Stomach smooth muscle (tissue), 2 donors: ENCODE measurements around the gene ITPR1.

Experiments
- H3K27ac ChIP-seq: one replicate; pipeline ENCODE4 v1.7.0; 2013; ENCODE audit warnings: mild to moderate bottlenecking, low read length, inconsistent platforms
- H3K27me3 ChIP-seq, 2 donors: one replicate each; pipeline ENCODE4 v1.7.0; 2013; ENCODE audit warnings: low read length in 2 of 2; ENCODE audit not compliant: insufficient read depth in 2 of 2, control insufficient read depth in 1 of 2
- H3K36me3 ChIP-seq, 2 donors: one replicate each; pipeline ENCODE4 v1.7.0; 2013; ENCODE audit warnings: low read length in 2 of 2; ENCODE audit not compliant: control insufficient read depth in 2 of 2, insufficient read depth in 2 of 2
- H3K4me1 ChIP-seq: one replicate; pipeline ENCODE4 v1.7.0; 2013; ENCODE audit warnings: low read length; ENCODE audit not compliant: control insufficient read depth, insufficient read depth
- H3K4me3 ChIP-seq, 2 donors: one replicate each; pipeline ENCODE4 v1.7.0; 2013; ENCODE audit warnings: low read length in 2 of 2
- H3K9ac ChIP-seq, 2 donors: one replicate each; pipeline ENCODE4 v1.7.0; 2013; ENCODE audit warnings: low read length in 2 of 2, mild to moderate bottlenecking in 1 of 2
- H3K9me3 ChIP-seq, 2 donors: one replicate each; pipeline ENCODE4 v1.7.0; 2013; ENCODE audit warnings: low read length in 2 of 2; ENCODE audit not compliant: control insufficient read depth in 2 of 2
- donor health status: healthy.
- donor health status: Pancreatic carcinoma.

Gene ITPR1

DNA sequence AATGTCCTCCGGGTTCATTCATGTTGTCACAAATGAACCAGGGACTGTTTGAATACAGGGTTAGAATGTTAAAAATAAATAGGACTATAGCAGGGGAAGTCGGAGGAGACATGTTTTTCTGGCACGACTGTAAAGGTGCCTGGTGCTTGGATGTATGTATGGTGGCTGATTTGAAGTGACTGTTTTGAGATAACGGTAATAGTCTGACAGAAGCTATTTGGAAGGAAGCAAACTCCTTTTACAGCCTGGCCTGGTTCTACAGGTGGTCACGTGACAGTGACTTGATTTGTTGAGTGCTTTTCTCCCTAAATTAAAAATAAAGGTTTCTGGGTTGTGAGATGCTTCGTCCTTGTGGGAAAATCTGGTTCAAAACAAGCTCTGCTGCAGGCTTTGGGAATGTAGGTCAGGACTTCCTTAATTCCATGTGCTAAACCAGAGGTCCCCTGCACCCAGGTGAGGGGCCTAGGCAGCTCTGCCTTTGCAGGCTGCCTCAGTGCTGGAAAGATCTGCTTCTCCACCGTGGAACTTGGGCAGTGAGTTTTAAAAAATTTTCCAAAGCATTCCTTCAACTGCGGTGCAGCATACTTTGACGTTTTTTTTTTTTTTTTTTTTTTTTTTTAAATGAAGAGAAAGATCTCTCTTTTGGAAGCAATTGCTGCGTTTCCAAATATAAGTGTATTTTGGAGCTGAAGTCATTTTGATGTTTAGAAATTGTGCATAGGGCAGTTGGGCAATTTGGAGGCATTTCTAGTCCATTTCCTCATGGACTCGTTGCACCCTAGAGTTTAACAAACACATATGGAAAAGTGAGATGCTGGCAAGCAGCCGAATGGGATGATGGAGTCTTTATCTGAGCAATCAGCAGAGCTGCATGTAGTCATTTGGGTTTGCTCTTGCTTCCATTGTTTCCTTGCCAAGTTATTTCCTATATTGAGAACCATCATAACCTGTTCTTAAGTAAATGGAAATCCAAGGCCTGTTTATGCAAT lies 30.9 kb downstream of the ITPR1 start:
- no peak overlapping the region for H3K27ac ChIP-seq

GRCh38 chr3:4525560-4526223 lies 32.5 kb downstream of the ITPR1 start:
- H3K27ac ChIP-seq = no peak overlapping the region
- H3K9ac ChIP-seq = no peak overlapping the region
- H3K9me3 ChIP-seq = no peaks in the 10 kb centered on the region
- H3K4me3 ChIP-seq = no peak overlapping the region
- no peaks in the 10 kb centered on the region for H3K27me3 ChIP-seq
- peaks cover 7% of the 10 kb centered on the region for H3K4me1 ChIP-seq
- no peaks in the 10 kb centered on the region for H3K36me3 ChIP-seq

More for the DNA sequence above, 30.9 kb downstream of the ITPR1 start:
- Histone ChIP-seq H3K36me3 (no peaks in the 10 kb centered on the region), H3K27me3 (no peaks in the 10 kb centered on the region), H3K4me1 (peaks cover 7% of the 10 kb centered on the region), H3K9me3 (no peaks in the 10 kb centered on the region), H3K4me3 (peak overlapping the region in 1 of 2 donors; percentile 44), H3K9ac (peak overlapping the region in 1 of 2 donors; percentile 13)

GRCh38 chr3:4528320-4528719 lies 35.2 kb downstream of the ITPR1 start:
- Histone ChIP-seq H3K27ac (no peak overlapping the region), H3K36me3 (no peaks in the 10 kb centered on the region), H3K4me3 (no peak overlapping the region), H3K9ac (no peak overlapping the region), H3K4me1 (peaks cover 12% of the 10 kb centered on the region), H3K9me3 (no peaks in the 10 kb centered on the region), H3K27me3 (no peaks in the 10 kb centered on the region)

GRCh38 chr3:4528819-4529600 lies 35.9 kb downstream of the ITPR1 start:
- H3K4me1 ChIP-seq = peaks cover 12% of the 10 kb centered on the region

GRCh38 chr3:4529876-4530588 lies 36.9 kb downstream of the ITPR1 start:
- Histone ChIP-seq H3K27me3 (no peaks in the 10 kb centered on the region), H3K27ac (no peak overlapping the region), H3K9ac (no peak overlapping the region), H3K4me3 (no peak overlapping the region), H3K4me1 (peaks cover 16% of the 10 kb centered on the region), H3K36me3 (no peaks in the 10 kb centered on the region), H3K9me3 (no peaks in the 10 kb centered on the region)

More at GRCh38 chr3:4528819-4529600, 35.9 kb downstream of the ITPR1 start:
- Histone ChIP-seq H3K27me3 (no peaks in the 10 kb centered on the region), H3K9ac (no peak overlapping the region), H3K27ac (no peak overlapping the region), H3K9me3 (no peaks in the 10 kb centered on the region), H3K4me3 (no peak overlapping the region), H3K36me3 (no peaks in the 10 kb centered on the region)

- Histone ChIP-seq H3K4me3 (no peak overlapping the region), H3K9me3 (no peaks in the 10 kb centered on the region), H3K4me1 (peaks cover 16% of the 10 kb centered on the region), H3K9ac (no peak overlapping the region), H3K36me3 (no peaks in the 10 kb centered on the region), H3K27me3 (no peaks in the 10 kb centered on the region), H3K27ac (no peak overlapping the region)
These were observed 38.4 kb downstream of the ITPR1 start for GRCh38 chr3:4531478-4532025.

- Histone ChIP-seq H3K9me3 (no peaks in the 10 kb centered on the region), H3K27ac (no peak overlapping the region), H3K36me3 (no peaks in the 10 kb centered on the region), H3K9ac (no peak overlapping the region), H3K27me3 (no peaks in the 10 kb centered on the region), H3K4me3 (no peak overlapping the region), H3K4me1 (peaks cover 16% of the 10 kb centered on the region)
These were observed 39.5 kb downstream of the ITPR1 start for GRCh38 chr3:4532535-4533112.

- Histone ChIP-seq H3K27ac (peak overlapping the region; percentile 20), H3K36me3 (no peaks in the 10 kb centered on the region), H3K9me3 (no peaks in the 10 kb centered on the region), H3K4me1 (peaks cover 16% of the 10 kb centered on the region), H3K4me3 (peak overlapping the region; percentile 7 to 57), H3K9ac (peak overlapping the region in 1 of 2 donors; percentile 7), H3K27me3 (no peaks in the 10 kb centered on the region)
These were observed 40.6 kb downstream of the ITPR1 start for GRCh38 chr3:4533489-4534443.

- Histone ChIP-seq H3K4me1 (peaks cover 16% of the 10 kb centered on the region), H3K27ac (no peak overlapping the region), H3K27me3 (no peaks in the 10 kb centered on the region), H3K36me3 (no peaks in the 10 kb centered on the region), H3K4me3 (no peak overlapping the region), H3K9ac (no peak overlapping the region), H3K9me3 (no peaks in the 10 kb centered on the region)
These were observed 41.8 kb downstream of the ITPR1 start for GRCh38 chr3:4534906-4535305.
